Neural progenitor cell (in vitro differentiated cells): Measurements from ENCODE around the gene TNFRSF25.

Experiments used
- EZH2phosphoT487 ChIP-seq: fragments of 200-600 bp; sonication (generic); IDR thresholded peaks from 2 replicates; pipeline ENCODE4 v1.6.1; 2017; ENCODE audit warnings: antibody characterized with exemption
- TF ChIP-seq, protein P1 (sequence below): fragments of 200-600 bp; sonication (generic); IDR thresholded peaks from 2 replicates; pipeline ENCODE4 v1.5.1; 2017; ENCODE audit warnings: antibody characterized with exemption, mild to moderate bottlenecking

- TF ChIP-seq EZH2phosphoT487: no peak
- TF ChIP-seq, protein P1, sequence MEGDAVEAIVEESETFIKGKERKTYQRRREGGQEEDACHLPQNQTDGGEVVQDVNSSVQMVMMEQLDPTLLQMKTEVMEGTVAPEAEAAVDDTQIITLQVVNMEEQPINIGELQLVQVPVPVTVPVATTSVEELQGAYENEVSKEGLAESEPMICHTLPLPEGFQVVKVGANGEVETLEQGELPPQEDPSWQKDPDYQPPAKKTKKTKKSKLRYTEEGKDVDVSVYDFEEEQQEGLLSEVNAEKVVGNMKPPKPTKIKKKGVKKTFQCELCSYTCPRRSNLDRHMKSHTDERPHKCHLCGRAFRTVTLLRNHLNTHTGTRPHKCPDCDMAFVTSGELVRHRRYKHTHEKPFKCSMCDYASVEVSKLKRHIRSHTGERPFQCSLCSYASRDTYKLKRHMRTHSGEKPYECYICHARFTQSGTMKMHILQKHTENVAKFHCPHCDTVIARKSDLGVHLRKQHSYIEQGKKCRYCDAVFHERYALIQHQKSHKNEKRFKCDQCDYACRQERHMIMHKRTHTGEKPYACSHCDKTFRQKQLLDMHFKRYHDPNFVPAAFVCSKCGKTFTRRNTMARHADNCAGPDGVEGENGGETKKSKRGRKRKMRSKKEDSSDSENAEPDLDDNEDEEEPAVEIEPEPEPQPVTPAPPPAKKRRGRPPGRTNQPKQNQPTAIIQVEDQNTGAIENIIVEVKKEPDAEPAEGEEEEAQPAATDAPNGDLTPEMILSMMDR: no peak
Measured at GRCh38 chr1:6488602-6489382, 22.8 kb upstream of the TNFRSF25 start.
